ENCODE results near the gene SNAPC1. TPM values are rescaled to one million over a fixed set of nuclear protein-coding genes. Genes with fewer than 3 reads are reported as not detected.

SNAPC1 gene
- total and polyA plus RNA-seq, 2 of the 13 experiments (the other 11 are each of a cell fraction or from before 2014, with no cell fraction given) = 2.6 to 8.5 TPM

- no peak for TF ChIP-seq ZBED4 (CRISPR knock-in tag; IDR thresholded peaks at IDR 0.05; ENCODE audit: borderline replicate concordance)
- TF ChIP-seq KDM2A (CRISPR knock-in tag; IDR thresholded peaks at IDR 0.05; ENCODE audit: borderline replicate concordance, low read depth) = peak; percentile 62; the same call in 1 of the 2 replicates
- no peak for TF ChIP-seq PCBP1 (IDR thresholded peaks at IDR 0.05; ENCODE audit: borderline replicate concordance, low read depth, low read length)
- TF ChIP-seq ZNF883 (CRISPR knock-in tag; IDR thresholded peaks at IDR 0.05; ENCODE audit: not compliant biosample characterization) = no peak
- TF ChIP-seq ZNF383 (CRISPR knock-in tag; IDR thresholded peaks at IDR 0.05; ENCODE audit: borderline replicate concordance) = no peak
- TF ChIP-seq SP1 (IDR thresholded peaks at IDR 0.05) = no peak
- TF ChIP-seq SP1 (CRISPR knock-in tag; IDR thresholded peaks at IDR 0.05) = no peak
- TF ChIP-seq AGO1 (IDR thresholded peaks at IDR 0.05; ENCODE audit: low read depth, low read length, poor library complexity, severe bottlenecking) = no peak
- TF ChIP-seq SMAD3 (CRISPR knock-in tag; IDR thresholded peaks at IDR 0.05) = 0 out of 2 replicates have a peak, but pooled peaks have one; percentile 25
- TF ChIP-seq E2F2 (CRISPR knock-in tag; IDR thresholded peaks at IDR 0.05; ENCODE audit: borderline replicate concordance) = no peak
- TF ChIP-seq ZNF792 (CRISPR knock-in tag; IDR thresholded peaks at IDR 0.05) = no peak
- no peak for TF ChIP-seq ZNF10 (CRISPR knock-in tag; IDR thresholded peaks at IDR 0.05; ENCODE audit: borderline replicate concordance, low read depth)
- no peak for TF ChIP-seq EED (CRISPR knock-in tag; IDR thresholded peaks at IDR 0.05)
- TF ChIP-seq SALL1 (CRISPR knock-in tag; IDR thresholded peaks at IDR 0.05) = peak; percentile 34; the same call in 1 of the 2 replicates
- TF ChIP-seq ZNF143 (CRISPR knock-in tag; IDR thresholded peaks at IDR 0.05) = no peak
- TF ChIP-seq CCDC6 (CRISPR knock-in tag; IDR thresholded peaks at IDR 0.05) = no peak
- TF ChIP-seq ZMYM4 (CRISPR knock-in tag; IDR thresholded peaks at IDR 0.05) = no peak
- no peak for TF ChIP-seq ZFP90 (CRISPR knock-in tag; IDR thresholded peaks at IDR 0.05; ENCODE audit: borderline replicate concordance)
- no peak for TF ChIP-seq RFX3 (CRISPR knock-in tag; IDR thresholded peaks at IDR 0.05)
- no peak for TF ChIP-seq ZNF136 (CRISPR knock-in tag; IDR thresholded peaks at IDR 0.05; ENCODE audit: low read depth)
- no peak for TF ChIP-seq BATF2 (CRISPR knock-in tag; IDR thresholded peaks at IDR 0.05)
- TF ChIP-seq KLF12 (CRISPR knock-in tag; IDR thresholded peaks at IDR 0.05; ENCODE audit: borderline replicate concordance) = peak; percentile 69; the same call in 1 of the 2 replicates
- TF ChIP-seq KMT2B (CRISPR knock-in tag; IDR thresholded peaks at IDR 0.05) = no peak
- TF ChIP-seq ZNF414 (CRISPR knock-in tag; IDR thresholded peaks at IDR 0.05) = no peak
Observed at GRCh38 chr14:61837336-61838229, 75.4 kb downstream of the SNAPC1 start (continued).
